GM12878 (cell line): Measurements from ENCODE around the gene NTN3. TPM values are rescaled to one million over a fixed set of nuclear protein-coding genes. Genes with fewer than 3 reads are reported as not detected.
A peak's percentile ranks its signal among the peaks of the same experiment; 100 is the strongest.

Source experiments
- ATAC-seq: fragments of 200-7000 bp; cut with Tn5 transposase; 3 replicates; pipeline ENCODE4 v1.9.1; 2020; ENCODE audit warnings: mild to moderate bottlenecking, moderate library complexity
- BruUV-seq: library from RNA; stranded (reverse); fragments of 400-500 nt; replicated peaks from 2 replicates; lab custom pipeline; 2021; lab: Mats Ljungman, UMichigan
- CTCF ChIA-PET: fragments of 300-600 bp; sonication (Branson Sonifier 250); formaldehyde crosslinking; extraction: SDS; loops from one replicate; lab custom pipeline; 2021; ENCODE audit warnings: inconsistent platforms; lab: Yijun Ruan, JAX
- POLR2A ChIA-PET: fragments of 350-600 bp; formaldehyde crosslinking; extraction: SDS; loops from one replicate; lab custom pipeline; 2021; ENCODE audit warnings: inconsistent platforms; lab: Charles Lee
- RAD21 ChIA-PET: fragments of 300-600 bp; sonication (Branson Sonifier 250); formaldehyde crosslinking; loops from one replicate; lab custom pipeline; 2023; ENCODE audit warnings: antibody characterized with exemption; ENCODE audit not compliant: unreplicated experiment; lab: Charles Lee
- SMC1A ChIA-PET: fragments of 300-600 bp; sonication (Branson Sonifier 250); formaldehyde crosslinking; loops from one replicate; lab custom pipeline; 2023; ENCODE audit not compliant: unreplicated experiment, uncharacterized antibody; lab: Charles Lee
- DNase-seq: peaks from one replicate; pipeline ENCODE4 v3.0.0-alpha.2; 2011; ENCODE audit warnings: low read depth, low spot score
- FAIRE-seq: peaks from 3 replicates; lab custom pipeline; 2011; peaks lifted over from hg19 to GRCh38; lab: Jason Lieb, UNC
- H2AFZ ChIP-seq: 2 replicates; pipeline ENCODE4 v1.6.0; 2011; ENCODE audit warnings: low read depth, low read length, control low read depth; ENCODE audit not compliant: control insufficient read depth
- H3K27ac ChIP-seq: 2 replicates; pipeline ENCODE4 v1.5.1; 2011; ENCODE audit warnings: control low read depth; ENCODE audit not compliant: control insufficient read depth, insufficient read depth
- H3K27me3 ChIP-seq, 2 experiments: replicated peaks in 1 of 2; 2 replicates each; pipeline versions ENCODE4 v1.6.0 to v1.6.1; 2011; ENCODE audit warnings: low read length in 1 of 2; ENCODE audit not compliant: control insufficient read depth in 2 of 2, insufficient read depth in 2 of 2
- H3K36me3 ChIP-seq, 2 experiments: 2 replicates each; pipeline ENCODE4 v1.5.1; 2011; ENCODE audit warnings: low read length in 1 of 2; ENCODE audit not compliant: control insufficient read depth in 2 of 2, insufficient read depth in 2 of 2
- H3K4me1 ChIP-seq: 2 replicates; pipeline ENCODE4 v1.6.1; 2011; ENCODE audit warnings: mild to moderate bottlenecking, low read length, moderate library complexity, mixed read lengths; ENCODE audit not compliant: control insufficient read depth, insufficient read depth
- H3K4me2 ChIP-seq: 2 replicates; pipeline ENCODE4 v1.6.0; 2011; ENCODE audit warnings: control low read depth; ENCODE audit not compliant: control insufficient read depth, insufficient read depth
- H3K4me3 ChIP-seq: fragments of 200-600 bp; sonication (generic); 2 replicates; pipeline ENCODE4 v1.5.1; 2016
- H3K79me2 ChIP-seq: 2 replicates; pipeline ENCODE4 v1.6.0; 2011; ENCODE audit warnings: low read length; ENCODE audit not compliant: control insufficient read depth, insufficient read depth
- H3K9ac ChIP-seq: 2 replicates; pipeline ENCODE4 v1.8.0; 2011; ENCODE audit warnings: low read length, control low read depth, mixed read lengths; ENCODE audit not compliant: control insufficient read depth, insufficient read depth
- H3K9me3 ChIP-seq: replicated peaks from 3 replicates; pipeline ENCODE4 v1.5.1; 2011; ENCODE audit warnings: mild to moderate bottlenecking, low read length; ENCODE audit not compliant: control insufficient read depth, insufficient read depth
- H4K20me1 ChIP-seq: 2 replicates; pipeline ENCODE4 v1.6.0; 2011; ENCODE audit not compliant: control insufficient read depth, insufficient read depth
- BHLHE40 ChIP-seq, 2 experiments: fragments of 450-650 bp in 1 of 2; IDR thresholded peaks; 2 replicates each; pipeline ENCODE4 v1.6.1; 2011 to 2017; ENCODE audit warnings: low read depth in 2 of 2, borderline replicate concordance in 1 of 2, improper control_type of control experiment in 1 of 2, low read length in 1 of 2, mild to moderate bottlenecking in 1 of 2
- E2F4 ChIP-seq: IDR thresholded peaks from 2 replicates; pipeline ENCODE4 v1.6.1; 2012; ENCODE audit warnings: low read depth, low read length, improper control_type of control experiment
- FOXM1 ChIP-seq: IDR thresholded peaks from 2 replicates; pipeline ENCODE4 v1.6.1; 2012; ENCODE audit warnings: low read depth, mild to moderate bottlenecking, inconsistent platforms, low read length, moderate library complexity
- IRF4 ChIP-seq: IDR thresholded peaks from 2 replicates; pipeline ENCODE4 v1.6.1; 2011; ENCODE audit warnings: low read depth, low read length
- KLF5 ChIP-seq: fragments of 450-650 bp; IDR thresholded peaks from 2 replicates; pipeline ENCODE4 v1.6.1; 2014; ENCODE audit warnings: mild to moderate bottlenecking; ENCODE audit not compliant: partially characterized antibody
- MEF2B ChIP-seq: fragments of 450-650 bp; IDR thresholded peaks from 2 replicates; pipeline ENCODE4 v1.6.1; 2018; ENCODE audit warnings: mild to moderate bottlenecking, moderate library complexity; ENCODE audit not compliant: partially characterized antibody, poor library complexity, severe bottlenecking
- NKRF ChIP-seq: fragments of 450-650 bp; conservative IDR thresholded peaks from 2 replicates; pipeline ENCODE4 v1.6.1; 2017; ENCODE audit warnings: mild to moderate bottlenecking, moderate library complexity
- NR2C1 ChIP-seq: fragments of 450-650 bp; IDR thresholded peaks from 2 replicates; pipeline ENCODE4 v1.6.1; 2017; ENCODE audit warnings: antibody characterized with exemption, mild to moderate bottlenecking, moderate library complexity
- POU2F2 ChIP-seq: IDR thresholded peaks from 3 replicates; pipeline ENCODE4 v1.6.1; 2011; ENCODE audit warnings: low read depth, mild to moderate bottlenecking, low read length, borderline replicate concordance
- RAD51 ChIP-seq: fragments of 450-650 bp; IDR thresholded peaks from 2 replicates; pipeline ENCODE4 v1.6.1; 2016; ENCODE audit warnings: moderate library complexity, mild to moderate bottlenecking, inconsistent platforms
- RELA ChIP-seq: fragments of 450-650 bp; IDR thresholded peaks from 2 replicates; pipeline ENCODE4 v1.8.0; 2014; ENCODE audit warnings: borderline replicate concordance; ENCODE audit not compliant: partially characterized antibody
- SPI1 ChIP-seq: IDR thresholded peaks from 2 replicates; pipeline ENCODE4 v1.6.1; 2011; ENCODE audit warnings: low read depth, mild to moderate bottlenecking, low read length, moderate library complexity, borderline replicate concordance; ENCODE audit not compliant: insufficient read depth
- SUZ12 ChIP-seq: fragments of 200-600 bp; sonication (generic); IDR thresholded peaks from one replicate; pipeline ENCODE4 v1.6.1; 2018; ENCODE audit warnings: antibody characterized with exemption, mild to moderate bottlenecking; ENCODE audit not compliant: unreplicated experiment
- TCF12 ChIP-seq: IDR thresholded peaks from 2 replicates; pipeline ENCODE4 v1.6.1; 2011; ENCODE audit warnings: low read depth, mild to moderate bottlenecking, low read length
- TCF3 ChIP-seq: IDR thresholded peaks from 2 replicates; pipeline ENCODE4 v1.6.1; 2012; ENCODE audit warnings: low read depth, mild to moderate bottlenecking, low read length, borderline replicate concordance; ENCODE audit not compliant: insufficient read depth
- USF1 ChIP-seq: IDR thresholded peaks from 2 replicates; pipeline ENCODE4 v1.6.1; 2011; ENCODE audit warnings: borderline replicate concordance, low read depth, mild to moderate bottlenecking, moderate library complexity, mixed read lengths, low read length; ENCODE audit not compliant: insufficient read depth; ENCODE audit errors: extremely low read length
- ZBED1 ChIP-seq: IDR thresholded peaks from 2 replicates; pipeline ENCODE4 v1.6.1; 2016; ENCODE audit warnings: borderline replicate concordance
- ZNF274 ChIP-seq: IDR thresholded peaks from one replicate; pipeline ENCODE4 v1.8.0; 2011; ENCODE audit not compliant: insufficient read length, insufficient read depth
- WGBS: methylation state at CpG from one replicate; pipeline ENCODE4 v1.1.6; 2016; ENCODE audit warnings: low lambda C conversion rate; ENCODE audit not compliant: insufficient replicate concordance, insufficient coverage; ENCODE audit errors: missing lambda C conversion rate; 5-methylcytosine and 5-hydroxymethylcytosine counted together
- in situ Hi-C: fragments of 300-500 bp; cut with MboI; formaldehyde crosslinking; loops from 9 replicates; pipeline ENCODE4 v1.14.3; 2018; ENCODE audit warnings: mixed read lengths
- intact Hi-C: fragments of 100-400 bp; cut with micrococcal nuclease; formaldehyde crosslinking; loops from one replicate; pipeline ENCODE4 v1.14.2; 2022; ENCODE audit not compliant: unreplicated experiment
- polyA plus RNA-seq, 11 experiments: library from polyadenylated mRNA; depleted of rRNA in 4 of 11; unstranded in 6 of 11; stranded (reverse) in 5 of 11; fragments of >200 nt; fragmentation: Nextera tagmentation in 4 of 11; fragmentation: Illumina TruSeq in 1 of 11; extraction: Ambion mirVana in 4 of 11; extraction: Trizol in 1 of 11; gene quantifications; 1 replicate in 1 of 11; 2 replicates in 10 of 11; pipeline versions ENCODE4 v1.2.1 to v1.2.3, GENCODE V29; 2011 to 2016; ENCODE audit warnings: inconsistent platforms in 2 of 11, missing spikeins in 2 of 11, low read depth in 1 of 11
- total RNA-seq, 4 experiments: library from RNA; depleted of rRNA in 3 of 4; stranded (reverse); fragments of >200 nt in 3 of 4; fragmentation: Illumina TruSeq in 1 of 4; extraction: Trizol in 1 of 4; gene quantifications; 2 replicates each; pipeline versions ENCODE4 v1.2.1 to v1.2.3, GENCODE V29; 2013 to 2021

Gene NTN3
- total and polyA plus RNA-seq, 10 of the 15 experiments (the other 5 are each of a cell fraction or from before 2014, with no cell fraction given), result 0.04 TPM; not detected in 9

- CTCF ChIA-PET, result interaction anchor here (0.7 to 4.1 kb wide), 17 partner anchors 9 to 543 kb away, joined by 3 to 39 read pairs (median 4); partner anchors contain the start of genes CCNF, TBC1D24 and TEDC2
- peak overlapping the region; percentile 50 for H3K4me2 ChIP-seq
- intact Hi-C loops, result loop anchor here (5.0 kb wide), 1 partner anchor 145 kb away; the partner anchor contains the start of gene ABCA3
- TF ChIP-seq MEF2B (no peak), ZBED1 (no peak), IRF4 (0 out of 2 replicates have a peak, but pooled peaks have one; percentile 33), USF1 (peak; percentile 87), RAD51 (peak; percentile 93), KLF5 (no peak), NR2C1 (no peak), ZNF274 (no peak), RELA (peak; percentile 92), POU2F2 (no peak), SUZ12 (no peak), TCF12 (peak; percentile 60; the same call in 1 of the 2 replicates), BHLHE40 (IDR thresholded peaks at IDR 0.05; ENCODE audit: borderline replicate concordance in 1 of 2, low read depth in 2 of 2, low read length in 1 of 2) (peak; percentile 79 to 89; a peak in 3 of 4 replicates), NKRF (no peak), E2F4 (no peak), SPI1 (peak; percentile 45; the same call in 1 of the 2 replicates), TCF3 (no peak), FOXM1 (no peak)
Observed at GRCh38 chr16:2486645-2487516, 15.8 kb downstream of the NTN3 start.

More at GRCh38 chr16:2486645-2487516, 15.8 kb downstream of the NTN3 start:
- Histone ChIP-seq H3K9ac (peak overlapping the region; percentile 39; the same call in 1 of the 2 replicates), H3K36me3 (no peaks in the 10 kb centered on the region; a peak in 1 of 4 replicates), H3K27me3 (no peaks in the 10 kb centered on the region), H4K20me1 (no peaks in the 10 kb centered on the region), H3K27ac (no peak overlapping the region), H3K79me2 (no peaks in the 10 kb centered on the region), H3K4me1 (peaks cover 16% of the 10 kb centered on the region), H3K9me3 (no peaks in the 10 kb centered on the region), H2AFZ (peak overlapping the region; percentile 64), H3K4me3 (no peak overlapping the region)
- ATAC-seq (peak; percentile 98), DNase-seq (peak; percentile 51), FAIRE-seq (peak; percentile 54)
- in situ Hi-C loops, result no loop called here
- ChIA-PET SMC1A (interaction anchor here (0.8 to 2.1 kb wide), 7 partner anchors 8 to 237 kb away, joined by 3 to 9 read pairs (median 4); partner anchors contain the start of genes CCNF and TEDC2), POLR2A (interaction anchor here (0.6 to 3.4 kb wide), 7 partner anchors 10 to 59 kb away, joined by 3 to 10 read pairs (median 5); partner anchors contain the start of genes CCNF and TBC1D24), RAD21 (interaction anchor here (0.9 to 3.8 kb wide), 8 partner anchors 9 to 292 kb away, joined by 3 to 21 read pairs (median 4); partner anchors contain the start of genes CCNF, NTN3, TBC1D24 and TEDC2)
- WGBS, result 18% methylated on average over 28 of the region's 29 CpGs
- BruUV-seq, result no TSS peak
